Dedifferentiated amniotic fluid mesenchymal stem cell (primary cell): Measurements from ENCODE around the gene KLC4.
"Not testable (repeated sequence)": the region's sequence is repeated elsewhere in the genome, so short reads cannot be mapped to it uniquely, and the experiment has no call there.

Experiments used
- DNase-seq: peaks from one replicate; pipeline ENCODE4 v3.0.0-alpha.2; 2016; ENCODE audit errors: extremely low spot score

The KLC4 gene

GRCh38 chr6:43036712-43037111 lies 22.7 kb upstream of the KLC4 start:
- no peak for DNase-seq

GRCh38 chr6:43037197-43037596 lies 22.2 kb upstream of the KLC4 start:
- no peak for DNase-seq

GRCh38 chr6:43037706-43038105 lies 21.7 kb upstream of the KLC4 start:
- no peak for DNase-seq

DNA sequence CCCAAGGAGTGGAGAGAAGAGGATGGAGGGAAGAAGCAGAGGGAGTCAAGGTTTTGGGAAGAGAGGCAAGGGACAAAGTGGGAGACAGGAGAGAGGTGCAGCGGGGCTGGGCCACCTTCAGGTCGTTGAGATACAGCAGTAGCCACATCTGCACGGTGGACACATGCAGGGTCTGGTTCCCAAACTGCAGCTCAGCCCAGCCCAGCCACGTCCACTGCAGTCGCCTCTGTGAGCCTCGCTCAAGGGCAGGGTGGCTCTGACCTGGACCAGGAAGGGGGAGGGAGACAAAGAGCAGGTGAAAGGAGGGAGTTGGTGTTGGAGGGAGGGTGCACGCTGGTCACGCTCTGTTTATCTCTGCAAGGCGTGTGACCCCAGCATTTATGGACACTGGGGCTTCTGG lies 20.7 kb upstream of the KLC4 start:
- DNase-seq: no peak

GRCh38 chr6:43040542-43041257 lies 18.7 kb upstream of the KLC4 start:
- no peak for DNase-seq

GRCh38 chr6:43041475-43041874 lies 18.0 kb upstream of the KLC4 start:
- DNase-seq: not testable (repeated sequence)

GRCh38 chr6:43043310-43043709 lies 16.1 kb upstream of the KLC4 start:
- no peak for DNase-seq

GRCh38 chr6:43045371-43045930 lies 14.0 kb upstream of the KLC4 start:
- no peak for DNase-seq

DNA sequence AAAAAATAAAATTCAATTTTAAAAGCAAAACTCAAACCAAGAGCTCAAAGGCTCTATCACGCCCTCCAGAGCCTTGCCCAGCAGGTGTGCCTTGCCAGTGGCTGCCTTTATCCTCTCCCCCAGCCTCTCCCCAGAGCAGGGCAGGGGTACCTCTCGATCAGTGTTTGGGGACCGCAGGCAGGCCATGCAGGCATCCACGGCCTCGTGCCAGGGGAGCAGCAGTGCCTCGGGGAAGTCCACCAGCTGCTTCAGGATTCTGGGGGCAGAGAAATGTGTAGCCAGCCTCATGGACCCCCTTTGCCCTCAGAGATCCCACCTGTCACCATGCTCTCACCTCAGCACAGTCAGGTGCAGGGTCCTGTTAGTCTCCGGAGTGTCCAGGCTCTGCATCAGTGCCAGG lies 11.4 kb upstream of the KLC4 start:
- DNase-seq: no peak

DNA sequence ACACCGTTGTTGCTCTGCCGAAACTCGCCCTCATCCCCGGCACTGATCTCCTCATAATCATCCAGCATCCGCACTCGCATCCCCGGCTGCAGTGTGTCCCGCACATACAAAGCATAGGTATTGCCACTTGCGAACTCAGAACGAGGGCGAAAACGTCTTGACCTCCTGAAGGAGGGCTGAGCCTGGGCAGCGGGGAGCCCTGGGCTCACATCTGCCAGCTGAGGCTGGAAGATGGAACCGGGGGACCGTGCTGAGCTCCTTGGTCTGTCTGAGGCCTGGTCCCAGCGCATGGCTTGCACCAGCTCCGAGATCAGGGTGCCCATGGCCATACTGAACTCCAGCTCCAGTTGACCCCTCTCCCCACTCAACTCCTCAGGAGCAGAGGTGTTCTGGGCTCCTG lies 8.4 kb upstream of the KLC4 start:
- DNase-seq: no peak

DNA sequence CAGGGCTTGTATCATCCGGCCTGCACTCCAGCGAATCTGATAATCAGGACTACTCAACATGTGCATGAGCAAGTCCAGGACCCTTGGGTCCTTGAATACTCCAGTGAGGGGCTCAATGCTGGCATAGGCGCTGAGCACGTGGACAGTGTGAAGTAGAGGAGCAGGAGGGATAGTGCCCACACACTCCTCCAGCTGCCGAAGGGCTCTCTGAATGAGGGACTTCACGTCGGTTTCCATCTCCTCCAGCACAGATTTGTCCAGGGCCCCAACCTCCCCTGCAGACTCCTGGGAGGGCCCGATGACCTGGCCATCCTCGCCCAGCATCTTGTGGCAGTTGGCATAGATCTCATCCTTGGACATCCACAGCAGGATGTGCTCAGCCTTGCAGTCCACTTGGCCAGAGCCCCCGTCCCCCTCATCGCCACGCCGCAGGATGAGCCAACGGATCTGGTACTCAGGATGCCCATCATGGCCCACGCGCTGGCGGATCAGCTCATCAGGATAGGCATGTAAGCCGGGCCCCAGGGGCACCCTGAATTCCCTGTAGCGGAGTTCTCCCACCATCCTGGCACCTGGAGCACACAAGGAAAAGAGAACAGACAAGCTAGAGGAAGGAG lies 7.1 kb upstream of the KLC4 start:
- DNase-seq: no peak

GRCh38 chr6:43052842-43053544 lies 6.4 kb upstream of the KLC4 start:
- DNase-seq: no peak

GRCh38 chr6:43053545-43054205 lies 5.8 kb upstream of the KLC4 start, which contains the start of gene CUL7:
Gene CUL7, minus strand, starts transcription at chr6:43053851. Its CDS starts 1,063 bp downstream, at chr6:43052788.
- DNase-seq: peak; percentile 94

- no peak for DNase-seq
Observed at GRCh38 chr6:43054206-43054943, 5.1 kb upstream of the KLC4 start.

DNA sequence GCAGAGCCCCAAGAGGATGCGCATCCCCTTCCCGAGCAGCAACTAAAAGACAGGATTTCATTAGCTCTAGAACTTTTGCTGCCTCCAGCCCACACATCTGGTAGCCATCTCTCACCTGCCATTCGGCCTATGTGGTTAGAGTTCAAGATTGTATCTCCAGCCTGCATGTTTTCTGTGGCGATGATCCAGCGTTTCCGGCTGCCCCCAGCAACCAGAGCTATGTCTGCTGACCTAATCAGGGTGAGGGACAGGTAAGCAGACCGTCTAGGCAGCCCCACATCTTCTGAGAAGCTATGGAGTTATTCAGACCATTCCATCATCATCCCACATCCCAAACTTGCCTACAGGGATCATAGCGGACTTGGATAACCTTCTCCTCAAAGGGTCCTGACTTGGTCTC lies 3.5 kb upstream of the KLC4 start:
- DNase-seq: no peak

DNA sequence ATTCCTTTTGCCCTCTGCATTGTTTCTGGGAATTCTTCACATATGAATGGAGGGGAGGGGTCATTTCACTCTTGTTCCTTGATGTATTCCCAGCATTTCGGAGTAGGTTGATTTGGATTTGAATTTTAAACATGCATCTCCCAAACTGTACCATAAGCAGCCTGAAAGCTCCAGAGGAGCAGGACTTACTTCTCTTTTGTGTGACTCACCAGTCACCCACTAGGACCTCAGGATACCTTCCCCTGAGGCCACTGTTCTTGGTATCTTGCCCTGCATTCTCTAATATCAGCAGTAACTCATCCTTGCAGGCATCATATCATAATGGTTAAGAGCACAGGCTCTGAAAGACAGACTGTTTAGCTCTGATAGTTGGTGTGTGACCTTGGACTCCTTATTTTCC lies 900 bp upstream of the KLC4 start:
- DNase-seq: no peak

GRCh38 chr6:43060034-43060754 lies 763 bp downstream of the KLC4 start:
- no peak for DNase-seq

DNA sequence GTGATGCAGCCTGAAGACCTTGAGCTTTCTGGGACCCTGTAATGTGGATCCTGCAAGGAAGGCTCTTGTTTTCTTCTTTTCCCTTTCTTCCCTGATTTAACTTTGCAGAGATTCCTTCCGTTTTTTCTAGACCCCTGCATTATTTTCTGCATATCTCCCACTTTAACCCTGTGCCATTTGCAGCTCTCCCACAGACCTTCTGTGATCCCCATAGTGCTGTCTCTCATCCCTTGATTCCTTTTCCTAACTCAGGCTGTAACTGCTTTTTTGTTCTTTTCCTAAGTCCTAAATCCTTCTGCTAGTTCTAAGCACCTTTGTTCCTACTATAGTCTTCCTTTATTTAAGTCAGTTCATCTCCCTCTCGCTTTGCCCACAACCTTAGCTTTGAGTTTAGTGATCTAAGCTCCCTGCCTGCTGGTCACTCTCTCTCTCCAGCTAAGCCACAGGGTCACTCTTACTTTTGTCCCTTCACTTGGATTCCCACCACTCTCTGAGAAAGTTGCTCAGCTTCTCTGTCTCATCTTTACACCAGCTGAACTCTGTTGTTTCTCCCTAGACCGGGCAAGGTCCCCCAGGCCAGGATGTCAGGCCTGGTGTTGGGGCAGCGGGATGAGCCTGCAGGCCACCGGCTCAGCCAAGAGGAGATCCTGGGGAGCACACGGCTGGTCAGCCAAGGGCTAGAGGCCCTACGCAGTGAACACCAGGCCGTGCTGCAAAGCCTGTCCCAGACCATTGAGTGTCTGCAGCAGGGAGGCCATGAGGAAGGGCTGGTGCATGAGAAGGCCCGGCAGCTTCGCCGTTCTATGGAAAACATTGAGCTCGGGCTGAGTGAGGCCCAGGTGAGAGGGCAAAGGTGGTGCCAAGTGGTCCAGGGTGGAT lies 1.6 kb downstream of the KLC4 start:
- DNase-seq: no peak

DNA sequence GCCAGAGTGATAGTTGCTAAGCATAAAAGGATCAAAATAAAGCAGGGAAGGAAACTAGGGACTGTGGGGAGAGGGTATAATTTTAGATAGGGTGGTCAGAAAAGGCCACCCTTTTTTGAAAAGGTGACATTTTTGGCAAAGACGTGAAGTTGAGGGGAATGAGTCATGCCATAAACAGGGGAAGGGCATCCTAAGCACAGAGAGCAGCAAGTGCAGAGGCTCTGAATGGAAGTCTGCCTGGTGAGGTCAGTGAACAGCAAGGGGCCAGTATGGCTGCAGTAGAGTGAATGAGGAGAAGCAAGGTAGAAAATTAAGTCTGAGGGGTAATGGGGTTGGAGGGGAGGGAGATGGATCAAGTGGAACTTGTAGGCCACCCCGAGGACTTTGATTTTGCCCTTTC lies 2.4 kb downstream of the KLC4 start:
- no peak for DNase-seq

DNA sequence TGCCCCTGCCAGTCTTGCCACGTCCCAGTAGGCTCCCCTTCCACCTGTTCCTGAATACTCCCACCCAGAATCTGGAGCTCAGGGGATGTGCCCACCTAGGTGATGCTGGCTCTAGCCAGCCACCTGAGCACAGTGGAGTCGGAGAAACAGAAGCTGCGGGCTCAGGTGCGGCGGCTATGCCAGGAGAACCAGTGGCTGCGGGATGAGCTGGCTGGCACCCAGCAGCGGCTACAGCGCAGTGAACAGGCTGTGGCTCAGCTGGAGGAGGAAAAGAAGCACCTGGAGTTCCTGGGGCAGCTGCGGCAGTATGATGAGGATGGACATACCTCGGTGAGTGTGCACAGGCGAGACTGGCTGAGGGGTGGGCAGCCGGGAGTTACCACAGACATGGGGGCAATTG lies 3.4 kb downstream of the KLC4 start:
- no peak for DNase-seq
